Measurements from ENCODE around the gene HLA-F.

Gene HLA-F

DNA sequence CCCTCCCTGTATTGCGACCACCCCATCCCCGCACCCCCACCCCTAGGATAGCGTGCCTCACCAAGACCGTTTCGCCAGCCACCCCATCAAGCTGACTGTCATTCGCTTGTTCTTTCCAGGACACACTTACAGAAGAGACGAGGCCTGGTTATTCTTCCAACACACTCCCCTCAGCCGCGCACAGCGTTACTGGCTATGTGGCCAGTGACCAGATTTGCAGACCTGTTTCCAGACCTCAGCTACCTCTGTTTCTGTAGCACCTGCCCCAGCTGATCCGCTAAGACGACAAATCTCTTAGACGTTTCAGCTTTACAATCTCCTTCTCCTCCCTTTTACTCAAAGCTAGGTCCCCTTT, 26.1 kb downstream of the HLA-F start:
- no peaks in the 10 kb centered on the region for H3K36me3 ChIP-seq (replicated peaks; ENCODE audit: insufficient read depth, low read length)
- H3K9ac ChIP-seq (ENCODE audit: low read length) = no peak overlapping the region
- H3K4me3 ChIP-seq (ENCODE audit: low read length) = peak overlapping the region; percentile 79
- H4K20me1 ChIP-seq (ENCODE audit: insufficient read depth, low read length) = no peaks in the 10 kb centered on the region
- H3K79me2 ChIP-seq (ENCODE audit: low read length) = no peaks in the 10 kb centered on the region
- peak overlapping the region; percentile 99; the same call in 1 of the 2 replicates for H3K4me2 ChIP-seq (ENCODE audit: low read depth, low read length)
- TF ChIP-seq, protein P1, sequence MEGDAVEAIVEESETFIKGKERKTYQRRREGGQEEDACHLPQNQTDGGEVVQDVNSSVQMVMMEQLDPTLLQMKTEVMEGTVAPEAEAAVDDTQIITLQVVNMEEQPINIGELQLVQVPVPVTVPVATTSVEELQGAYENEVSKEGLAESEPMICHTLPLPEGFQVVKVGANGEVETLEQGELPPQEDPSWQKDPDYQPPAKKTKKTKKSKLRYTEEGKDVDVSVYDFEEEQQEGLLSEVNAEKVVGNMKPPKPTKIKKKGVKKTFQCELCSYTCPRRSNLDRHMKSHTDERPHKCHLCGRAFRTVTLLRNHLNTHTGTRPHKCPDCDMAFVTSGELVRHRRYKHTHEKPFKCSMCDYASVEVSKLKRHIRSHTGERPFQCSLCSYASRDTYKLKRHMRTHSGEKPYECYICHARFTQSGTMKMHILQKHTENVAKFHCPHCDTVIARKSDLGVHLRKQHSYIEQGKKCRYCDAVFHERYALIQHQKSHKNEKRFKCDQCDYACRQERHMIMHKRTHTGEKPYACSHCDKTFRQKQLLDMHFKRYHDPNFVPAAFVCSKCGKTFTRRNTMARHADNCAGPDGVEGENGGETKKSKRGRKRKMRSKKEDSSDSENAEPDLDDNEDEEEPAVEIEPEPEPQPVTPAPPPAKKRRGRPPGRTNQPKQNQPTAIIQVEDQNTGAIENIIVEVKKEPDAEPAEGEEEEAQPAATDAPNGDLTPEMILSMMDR (IDR thresholded peaks at IDR 0.05; ENCODE audit: low read length) = no peak
- TF ChIP-seq EZH2 (optimal IDR thresholded peaks at IDR 0.05; ENCODE audit: low read depth, low read length) (no peak), EZH2phosphoT487 (IDR thresholded peaks at IDR 0.05; ENCODE audit: low read length) (no peak)
- peaks cover 5% of the 10 kb centered on the region; the same call in 1 of the 2 replicates for H3K4me1 ChIP-seq (ENCODE audit: low read length)
- H3K27ac ChIP-seq (ENCODE audit: low read length) = no peak overlapping the region
- H2AFZ ChIP-seq (ENCODE audit: low read length) = peak overlapping the region; percentile 96
- DNase-seq = no peak
- H3K9me3 ChIP-seq (replicated peaks; ENCODE audit: insufficient read depth, low read length) = no peaks in the 10 kb centered on the region
- no peaks in the 10 kb centered on the region; the same call in 1 of the 2 replicates for H3F3A ChIP-seq (ENCODE audit: insufficient read depth, low read length)
- no peaks in the 10 kb centered on the region for H3K9me2 ChIP-seq (replicated peaks; ENCODE audit: insufficient read depth, low read length)
- H3K27me3 ChIP-seq (replicated peaks; ENCODE audit: insufficient read depth, low read length) = peaks cover 51% of the 10 kb centered on the region

DNA sequence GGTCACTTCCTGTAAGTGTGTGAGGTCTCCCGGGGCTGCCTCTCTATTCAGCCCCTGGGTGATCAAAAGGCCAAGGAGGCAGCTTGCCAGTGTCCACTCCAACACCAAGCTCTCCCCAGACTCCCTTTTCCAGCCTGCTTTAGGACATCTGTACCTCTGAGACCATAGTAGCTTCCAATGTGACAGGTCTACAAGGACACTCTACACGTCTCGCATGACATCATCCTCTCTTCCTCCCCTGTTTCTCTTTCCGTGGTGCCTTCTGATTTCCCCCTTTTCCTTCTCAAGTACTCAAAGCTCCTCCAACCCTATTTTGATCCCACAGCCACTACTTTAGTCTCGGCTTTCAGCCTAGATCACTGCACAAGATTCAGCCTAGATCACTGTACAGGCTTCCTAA, 26.4 kb downstream of the HLA-F start:
- H3K4me3 ChIP-seq (ENCODE audit: low read length) = no peak overlapping the region
- no peaks in the 10 kb centered on the region for H3K36me3 ChIP-seq (replicated peaks; ENCODE audit: insufficient read depth, low read length)
- TF ChIP-seq EZH2 (optimal IDR thresholded peaks at IDR 0.05; ENCODE audit: low read depth, low read length) = no peak
- TF ChIP-seq, protein P1 (IDR thresholded peaks at IDR 0.05; ENCODE audit: low read length) = no peak
- TF ChIP-seq EZH2phosphoT487 (IDR thresholded peaks at IDR 0.05; ENCODE audit: low read length) = no peak
- no peaks in the 10 kb centered on the region for H3K9me2 ChIP-seq (replicated peaks; ENCODE audit: insufficient read depth, low read length)
- H4K20me1 ChIP-seq (ENCODE audit: insufficient read depth, low read length) = no peaks in the 10 kb centered on the region
- peaks cover 51% of the 10 kb centered on the region for H3K27me3 ChIP-seq (replicated peaks; ENCODE audit: insufficient read depth, low read length)
- H3F3A ChIP-seq (ENCODE audit: insufficient read depth, low read length) = no peaks in the 10 kb centered on the region; the same call in 1 of the 2 replicates
- H3K9ac ChIP-seq (ENCODE audit: low read length) = no peak overlapping the region
- no peak overlapping the region for H2AFZ ChIP-seq (ENCODE audit: low read length)
- no peaks in the 10 kb centered on the region for H3K79me2 ChIP-seq (ENCODE audit: low read length)
- peaks cover 5% of the 10 kb centered on the region; the same call in 1 of the 2 replicates for H3K4me1 ChIP-seq (ENCODE audit: low read length)
- H3K27ac ChIP-seq (ENCODE audit: low read length) = no peak overlapping the region
- no peak for DNase-seq
- H3K9me3 ChIP-seq (replicated peaks; ENCODE audit: insufficient read depth, low read length) = no peaks in the 10 kb centered on the region
- no peak overlapping the region for H3K4me2 ChIP-seq (ENCODE audit: low read depth, low read length)

DNA sequence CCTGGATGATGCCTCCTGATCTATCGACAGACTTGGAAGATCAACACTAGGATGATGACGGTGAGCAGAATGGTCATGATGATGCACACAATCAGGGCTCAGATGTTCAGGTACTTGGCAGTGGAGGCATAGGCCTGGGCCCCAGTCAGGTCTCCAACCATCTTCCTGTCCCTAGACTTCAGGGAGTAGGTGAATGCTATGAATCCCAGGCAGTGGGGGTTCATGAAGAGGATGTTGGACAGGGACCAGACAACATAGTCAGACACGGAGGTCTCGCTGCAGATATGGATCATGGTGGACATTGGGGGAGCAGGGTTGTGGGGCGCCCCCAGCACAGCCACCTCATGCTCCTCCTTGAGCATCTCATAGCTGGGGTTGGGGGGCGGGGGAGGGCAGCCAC, 27.5 kb downstream of the HLA-F start:
- H3K79me2 ChIP-seq (ENCODE audit: low read length) = no peaks in the 10 kb centered on the region
- no peaks in the 10 kb centered on the region for H3K9me2 ChIP-seq (replicated peaks; ENCODE audit: insufficient read depth, low read length)
- no peaks in the 10 kb centered on the region; the same call in 1 of the 2 replicates for H3F3A ChIP-seq (ENCODE audit: insufficient read depth, low read length)
- H4K20me1 ChIP-seq (ENCODE audit: insufficient read depth, low read length) = no peaks in the 10 kb centered on the region
- H3K27me3 ChIP-seq (replicated peaks; ENCODE audit: insufficient read depth, low read length) = peaks cover 54% of the 10 kb centered on the region
- TF ChIP-seq EZH2 (optimal IDR thresholded peaks at IDR 0.05; ENCODE audit: low read depth, low read length) = no peak
- TF ChIP-seq, protein P1 (IDR thresholded peaks at IDR 0.05; ENCODE audit: low read length) = no peak
- no peak for TF ChIP-seq EZH2phosphoT487 (IDR thresholded peaks at IDR 0.05; ENCODE audit: low read length)
- H3K4me1 ChIP-seq (ENCODE audit: low read length) = peaks cover 5% of the 10 kb centered on the region; the same call in 1 of the 2 replicates
- no peak overlapping the region for H3K27ac ChIP-seq (ENCODE audit: low read length)
- no peak overlapping the region for H3K9ac ChIP-seq (ENCODE audit: low read length)
- DNase-seq = no peak
- no peak overlapping the region for H3K4me3 ChIP-seq (ENCODE audit: low read length)
- no peaks in the 10 kb centered on the region for H3K9me3 ChIP-seq (replicated peaks; ENCODE audit: insufficient read depth, low read length)
- H2AFZ ChIP-seq (ENCODE audit: low read length) = no peak overlapping the region
- no peaks in the 10 kb centered on the region for H3K36me3 ChIP-seq (replicated peaks; ENCODE audit: insufficient read depth, low read length)
- no peak overlapping the region for H3K4me2 ChIP-seq (ENCODE audit: low read depth, low read length)
